Measurements from ENCODE around the gene SERPINA4. TPM values are rescaled to one million over a fixed set of nuclear protein-coding genes. Genes with fewer than 3 reads are reported as not detected.
"Not testable (repeated sequence)": the region's sequence is repeated elsewhere in the genome, so short reads cannot be mapped to it uniquely, and the experiment has no call there.

The SERPINA4 gene
- total RNA-seq, 1 experiment from 2014 or later = not detected

GRCh38 chr14:94591871-94592270 is 30.6 kb downstream of the SERPINA4 start:
- no peak for DNase-seq (ENCODE audit: low spot score)

DNA sequence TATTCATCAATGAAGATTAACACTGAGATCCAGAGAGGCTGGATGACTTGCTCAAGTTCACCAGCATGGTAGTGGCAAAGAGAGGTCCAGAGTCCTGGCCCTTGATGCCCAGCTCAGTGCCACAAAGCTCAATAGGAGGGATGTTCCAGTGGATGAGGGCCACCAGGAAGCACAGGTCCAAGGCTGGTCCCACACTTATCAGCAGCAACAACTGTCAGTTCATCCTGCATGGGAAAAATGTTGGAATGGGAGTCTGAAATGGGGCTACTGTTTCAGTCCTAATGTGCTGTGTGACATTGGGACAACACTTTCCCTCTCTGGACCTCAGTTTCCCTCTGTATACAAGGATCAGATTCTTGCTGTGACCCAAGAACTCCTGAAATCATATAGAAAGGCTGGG is 31.2 kb downstream of the SERPINA4 start:
- DNase-seq (ENCODE audit: low spot score) = no peak

GRCh38 chr14:94593376-94593748 is 32.1 kb downstream of the SERPINA4 start:
- DNase-seq (ENCODE audit: low spot score) = no peak

- DNase-seq (ENCODE audit: low spot score) = no peak
These were observed 32.6 kb downstream of the SERPINA4 start for GRCh38 chr14:94593749-94594431.

GRCh38 chr14:94594441-94594840 is 33.2 kb downstream of the SERPINA4 start:
- DNase-seq (ENCODE audit: low spot score) = no peak

DNA sequence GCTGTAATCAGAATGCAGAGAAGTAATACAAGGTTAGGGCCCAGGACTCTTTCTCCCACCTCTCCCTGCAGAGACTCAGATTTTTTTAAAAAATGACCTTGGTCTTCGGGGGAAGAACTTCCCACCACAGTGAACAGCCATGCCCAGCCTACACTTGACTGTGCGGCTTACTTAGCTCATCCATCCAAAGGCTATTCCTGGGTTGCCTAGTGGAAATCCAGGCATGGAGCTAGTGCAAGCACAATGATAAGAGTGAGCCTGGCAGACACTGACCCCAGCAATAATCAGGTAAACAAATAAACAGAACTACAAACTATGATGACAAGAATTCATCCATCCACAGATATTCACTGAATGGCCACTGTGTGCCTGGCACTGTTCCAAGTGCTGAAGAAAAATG is 34.7 kb downstream of the SERPINA4 start:
- DNase-seq (ENCODE audit: low spot score) = no peak

DNA sequence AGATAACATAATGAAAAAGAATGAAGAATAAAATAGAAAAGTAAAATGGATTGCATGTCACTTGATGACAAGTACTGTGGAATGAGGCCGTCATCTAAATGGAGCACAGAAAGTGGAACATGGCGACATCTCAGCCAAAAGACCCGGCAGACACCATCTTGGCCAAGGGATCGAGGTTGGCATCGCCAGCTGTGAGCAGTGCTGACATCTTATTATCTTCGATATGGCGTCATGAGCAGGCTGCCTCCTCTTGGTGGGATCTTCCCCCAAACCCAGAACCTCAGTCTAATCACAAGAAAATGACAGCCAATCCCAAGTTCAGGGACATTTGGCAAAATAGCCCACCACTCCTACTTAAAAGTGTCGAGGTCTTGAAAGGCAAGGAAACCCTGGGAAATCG is 35.1 kb downstream of the SERPINA4 start:
- no peak for DNase-seq (ENCODE audit: low spot score)

DNA sequence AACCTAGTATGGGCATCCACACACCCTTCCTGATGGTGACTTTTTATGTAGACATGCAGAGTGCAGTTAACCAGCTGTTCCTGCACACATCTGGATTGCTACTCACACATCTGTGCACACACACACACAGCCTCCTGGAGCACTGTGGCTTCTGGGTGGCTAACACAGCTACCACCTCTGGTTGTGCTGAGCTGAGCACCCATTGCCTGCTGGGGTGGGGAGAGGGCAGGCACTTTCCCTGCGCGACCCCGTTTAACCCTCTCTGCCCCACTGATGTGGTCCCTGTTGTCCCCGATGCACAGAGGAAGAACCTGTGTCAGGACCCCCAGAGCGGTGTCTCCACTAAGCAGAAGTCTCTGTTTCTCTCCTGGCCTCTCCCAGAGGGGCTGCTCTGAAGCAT is 36.5 kb downstream of the SERPINA4 start:
- no peak for DNase-seq (ENCODE audit: low spot score)

GRCh38 chr14:94598506-94598815 is 37.2 kb downstream of the SERPINA4 start:
- DNase-seq (ENCODE audit: low spot score) = no peak

DNA sequence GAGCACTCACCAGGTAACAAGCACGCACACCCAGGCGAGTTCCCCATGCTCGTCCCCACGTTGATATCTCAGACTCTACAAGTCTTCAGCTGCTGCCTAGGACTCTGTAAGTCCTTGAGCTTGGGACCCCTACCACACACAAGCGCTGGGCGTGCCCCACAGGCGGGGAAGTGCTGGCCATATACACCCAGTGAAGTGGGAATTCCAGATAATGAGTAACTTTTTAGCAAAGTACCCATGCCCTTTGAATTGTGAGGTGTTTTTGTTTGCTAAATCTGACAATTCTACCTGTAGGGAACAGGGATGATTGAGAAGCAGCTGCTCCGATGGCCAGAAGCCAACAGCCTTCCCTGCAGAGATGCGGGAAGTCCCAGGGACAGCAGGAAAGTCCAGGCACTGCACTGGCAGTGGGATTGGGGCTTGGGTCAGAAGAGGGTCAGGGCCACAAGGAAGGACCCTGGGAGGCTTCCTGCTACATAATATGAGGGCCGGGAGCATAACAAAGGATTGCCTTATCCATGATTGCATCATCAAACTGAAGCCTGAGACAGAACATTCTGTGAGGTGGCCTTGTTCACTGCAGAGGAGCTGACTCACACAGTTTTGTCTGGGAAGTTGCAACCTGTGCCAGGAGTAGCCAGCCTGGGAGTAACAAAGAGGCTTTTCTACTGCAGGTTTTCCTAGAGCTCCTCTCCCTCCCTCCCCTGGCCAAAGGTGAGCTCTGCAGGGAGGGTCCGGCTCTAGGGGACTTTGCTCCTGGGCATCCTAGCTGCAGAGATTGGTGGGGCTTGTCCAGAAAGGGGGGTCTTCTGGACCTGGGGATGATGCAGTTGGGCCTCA is 37.8 kb downstream of the SERPINA4 start:
- peak; percentile 91 for DNase-seq (ENCODE audit: low spot score)

GRCh38 chr14:94599656-94600004 is 38.4 kb downstream of the SERPINA4 start:
- DNase-seq (ENCODE audit: low spot score) = peak; percentile 17

DNA sequence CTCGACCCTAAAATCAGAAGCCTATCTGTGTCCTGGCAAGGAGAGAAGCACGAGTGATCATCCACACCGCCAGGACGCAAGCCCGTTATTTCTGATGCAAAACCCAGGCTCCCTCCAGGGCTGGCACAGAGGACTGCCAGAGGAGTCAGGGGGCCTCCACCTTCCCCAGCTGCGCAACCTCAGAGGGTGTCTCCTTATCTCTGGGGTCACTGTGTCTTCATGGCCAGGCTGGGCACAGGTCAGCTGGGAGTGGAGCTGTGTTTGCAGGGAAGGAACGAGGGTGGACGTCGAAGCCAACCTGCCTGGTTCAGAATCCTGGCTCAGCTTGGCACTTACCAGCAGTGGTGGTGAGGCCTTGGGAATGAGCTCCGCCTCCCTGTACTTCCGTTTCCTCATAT is 38.9 kb downstream of the SERPINA4 start:
- no peak for DNase-seq (ENCODE audit: low spot score)

- DNase-seq (ENCODE audit: low spot score) = peak; percentile 71
These were observed 40.7 kb downstream of the SERPINA4 start for GRCh38 chr14:94601884-94602391.

DNA sequence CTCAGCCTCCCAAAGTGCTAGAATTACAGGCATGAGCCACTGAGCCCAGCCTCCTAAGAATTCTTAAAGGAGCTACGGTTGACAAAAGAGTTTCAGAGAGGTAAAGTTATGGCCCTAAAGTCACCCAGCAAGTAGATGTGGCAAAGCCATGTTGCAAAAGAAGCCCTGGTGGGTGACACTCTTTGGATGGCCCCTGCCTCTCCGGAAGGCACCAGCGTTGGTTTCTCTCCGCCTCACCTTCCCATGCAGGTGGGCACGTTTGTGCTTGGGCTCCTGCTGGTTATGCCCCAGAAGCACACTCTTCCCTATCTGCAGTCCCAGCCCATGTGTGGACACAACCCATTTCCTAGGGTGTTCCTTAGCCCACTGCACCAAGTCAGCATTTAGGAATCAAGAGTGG is 41.5 kb downstream of the SERPINA4 start:
- no peak for DNase-seq (ENCODE audit: low spot score)

DNA sequence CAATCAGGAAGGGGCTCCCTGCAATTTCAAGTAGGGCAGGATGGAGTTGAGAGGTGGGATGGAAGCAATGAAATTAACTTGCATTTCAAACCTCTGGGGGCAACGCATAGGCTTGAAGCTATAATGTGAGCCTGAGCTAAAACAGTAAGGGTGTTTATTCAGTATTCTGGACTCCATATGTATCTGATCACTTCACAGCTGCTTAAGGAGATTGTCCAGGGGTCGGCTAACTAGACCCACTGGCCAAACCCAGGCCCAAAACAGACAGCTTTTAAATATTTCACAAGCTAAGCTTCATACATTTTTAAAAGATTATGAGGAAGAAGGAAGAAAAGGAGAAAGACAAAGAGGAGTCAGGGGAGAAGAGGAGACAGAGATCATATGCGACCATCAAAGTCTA is 44.1 kb downstream of the SERPINA4 start:
- no peak for DNase-seq (ENCODE audit: low spot score)

DNA sequence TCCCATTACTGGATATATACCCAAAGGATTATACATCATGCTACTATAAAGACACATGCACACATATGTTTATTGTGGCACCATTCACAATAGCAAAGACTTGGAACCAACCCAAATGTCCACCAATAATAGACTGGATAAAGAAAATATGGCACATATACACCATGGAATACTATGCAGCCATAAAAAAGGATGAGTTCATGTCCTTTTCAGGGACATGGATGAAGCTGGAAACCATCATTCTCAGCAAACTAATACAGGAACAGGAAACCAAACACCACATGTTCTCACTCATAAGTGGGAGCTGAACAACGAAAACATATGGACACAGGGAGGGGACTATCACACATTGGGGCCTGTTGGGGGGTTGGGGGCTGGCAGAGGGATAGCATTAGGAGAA is 47.7 kb downstream of the SERPINA4 start:
- DNase-seq (ENCODE audit: low spot score) = not testable (repeated sequence)

DNA sequence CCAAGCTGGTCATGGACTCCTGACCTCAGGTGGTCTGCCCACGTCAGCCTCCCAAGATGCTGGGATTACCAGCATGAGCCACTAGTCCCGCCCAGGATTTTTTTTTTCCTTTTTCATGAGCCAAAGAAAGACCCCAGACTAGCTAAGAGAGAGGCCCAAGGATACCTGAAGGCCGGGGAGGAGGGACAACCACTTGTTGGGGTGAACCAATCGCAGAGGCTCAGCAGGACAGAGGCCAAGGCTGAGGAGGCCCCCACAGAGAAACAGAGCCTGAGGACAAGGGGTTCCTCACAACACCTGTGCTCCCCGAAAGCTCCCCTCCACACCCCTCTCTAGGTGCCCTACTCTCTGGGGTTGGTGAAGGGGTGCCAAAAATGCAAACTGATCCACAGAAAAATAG is 49.9 kb downstream of the SERPINA4 start:
- DNase-seq (ENCODE audit: low spot score) = no peak

DNA sequence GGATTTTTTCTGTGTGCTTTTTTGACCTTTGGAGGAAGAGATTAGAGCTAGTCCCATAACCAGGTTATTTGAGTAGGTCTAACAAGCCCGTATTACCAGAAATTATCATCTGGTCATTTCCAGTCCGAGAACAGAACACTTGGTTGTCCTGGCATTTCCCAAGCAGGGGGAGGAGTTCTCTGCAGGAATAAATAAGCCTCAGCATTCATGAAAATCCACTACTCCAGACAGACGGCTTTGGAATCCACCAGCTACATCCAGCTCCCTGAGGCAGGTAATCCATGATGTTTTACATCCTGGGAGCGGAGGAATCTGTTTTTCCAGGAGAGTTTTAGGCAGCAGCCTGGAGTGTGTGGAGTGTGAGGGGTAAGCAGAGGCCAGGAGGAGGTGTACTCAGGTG is 50.9 kb downstream of the SERPINA4 start, which contains the start of gene SERPINA3:
TSS of gene SERPINA3 (plus strand) at position 218 of the 400 bp plus-strand sequence. CDS start 2,051 bp downstream, outside the sequence.
- DNase-seq (ENCODE audit: low spot score) = no peak

GRCh38 chr14:94612580-94613554 is 51.6 kb downstream of the SERPINA4 start:
- no peak for DNase-seq (ENCODE audit: low spot score)

DNA sequence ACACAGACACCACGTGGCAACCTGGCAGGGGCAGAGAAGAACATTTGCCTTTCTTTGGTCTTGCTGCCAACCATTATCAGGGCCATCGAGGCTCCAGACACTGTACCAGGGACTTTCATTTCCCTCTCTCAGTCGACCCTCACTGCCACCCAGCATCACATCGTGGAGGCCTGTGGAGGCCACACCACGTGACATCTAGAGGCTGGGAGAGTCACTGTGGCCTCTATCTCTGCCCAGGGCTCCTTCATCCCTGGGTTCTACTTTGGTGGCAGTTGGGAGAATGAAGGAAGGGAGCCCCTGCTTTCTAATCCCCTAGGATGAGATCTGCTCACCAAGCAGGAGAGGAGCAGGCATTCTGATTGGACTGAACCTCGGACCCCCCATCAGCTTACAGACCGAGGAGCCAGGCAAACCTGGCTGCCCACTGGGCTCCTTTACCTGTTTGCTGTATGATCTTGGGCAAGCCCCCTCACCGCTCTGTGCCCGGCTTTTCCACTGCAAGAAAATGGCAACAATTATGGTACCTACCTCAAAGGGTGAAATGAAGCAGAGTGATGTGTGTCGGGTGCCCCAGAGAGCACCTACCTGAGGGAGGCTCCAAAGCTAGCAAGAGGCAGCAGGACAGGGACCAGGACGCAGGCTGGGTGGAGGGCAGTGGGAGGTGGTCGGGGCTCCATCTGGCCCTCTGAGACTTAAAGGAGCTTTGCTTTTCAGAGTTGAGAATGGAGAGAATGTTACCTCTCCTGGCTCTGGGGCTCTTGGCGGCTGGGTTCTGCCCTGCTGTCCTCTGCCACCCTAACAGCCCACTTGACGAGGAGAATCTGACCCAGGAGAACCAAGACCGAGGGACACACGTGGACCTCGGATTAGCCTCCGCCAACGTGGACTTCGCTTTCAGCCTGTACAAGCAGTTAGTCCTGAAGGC is 52.7 kb downstream of the SERPINA4 start:
- no peak for DNase-seq (ENCODE audit: low spot score)

GRCh38 chr14:94614802-94615201 is 53.6 kb downstream of the SERPINA4 start:
- DNase-seq (ENCODE audit: low spot score) = no peak

All from A172 (cell line).